Measurements from ENCODE around the gene KRTAP7-1.

Gene KRTAP7-1

GRCh38 chr21:30793581-30794314 is 35.8 kb downstream of the KRTAP7-1 start:
- DNase-seq (ENCODE audit: low read depth) = no peak
- Histone ChIP-seq H3K9me3 (ENCODE audit: control insufficient read depth, low read length) (peaks cover 3% of the 10 kb centered on the region), H3K27me3 (replicated peaks; ENCODE audit: control insufficient read depth, insufficient read depth, low read length) (no peaks in the 10 kb centered on the region), H3K36me3 (ENCODE audit: control insufficient read depth, insufficient read depth, low read length, severe bottlenecking) (no peaks in the 10 kb centered on the region), H3K4me1 (ENCODE audit: control insufficient read depth, insufficient read depth, low read length) (no peaks in the 10 kb centered on the region), H3K4me3 (ENCODE audit: low read length) (no peak overlapping the region), H3K9ac (ENCODE audit: low read length) (no peak overlapping the region)

- no peaks in the 10 kb centered on the region for H3K27me3 ChIP-seq (replicated peaks; ENCODE audit: control insufficient read depth, insufficient read depth, low read length)
- H3K9ac ChIP-seq (ENCODE audit: low read length) = no peak overlapping the region
- no peak overlapping the region for H3K4me3 ChIP-seq (ENCODE audit: low read length)
- H3K9me3 ChIP-seq (ENCODE audit: control insufficient read depth, low read length) = no peaks in the 10 kb centered on the region
- no peaks in the 10 kb centered on the region for H3K4me1 ChIP-seq (ENCODE audit: control insufficient read depth, insufficient read depth, low read length)
- no peaks in the 10 kb centered on the region for H3K36me3 ChIP-seq (ENCODE audit: control insufficient read depth, insufficient read depth, low read length, severe bottlenecking)
- no peak for DNase-seq (ENCODE audit: low read depth)
Observed at GRCh38 chr21:30779249-30779648, 50.3 kb downstream of the KRTAP7-1 start.
